Liver (tissue), 9 donors: ENCODE results near the gene HHAT. TPM values are rescaled to one million over a fixed set of nuclear protein-coding genes. Genes with fewer than 3 reads are reported as not detected.

ENCODE experiments used
- DNase-seq: peaks from one replicate; pipeline ENCODE4 v3.0.0-alpha.2; 2017; ENCODE audit warnings: low spot score
- H3K27ac ChIP-seq, 2 donors: one replicate each; pipeline ENCODE4 v1.7.0; 2013; ENCODE audit warnings: inconsistent platforms in 2 of 2, low read length in 2 of 2, control low read depth in 1 of 2, low read depth in 1 of 2, mild to moderate bottlenecking in 1 of 2
- H3K27me3 ChIP-seq, 4 donors: one replicate each; pipeline versions ENCODE4 v1.6.1 to v1.7.0; 2013; ENCODE audit warnings: low read length in 3 of 4, inconsistent platforms in 1 of 4, mild to moderate bottlenecking in 1 of 4, moderate library complexity in 1 of 4; ENCODE audit not compliant: control insufficient read depth in 4 of 4, insufficient read depth in 4 of 4
- H3K36me3 ChIP-seq, 4 donors: one replicate each; pipeline versions ENCODE4 v1.6.1 to v1.7.0; 2013; ENCODE audit warnings: low read length in 3 of 4, mild to moderate bottlenecking in 3 of 4, low read depth in 1 of 4, moderate library complexity in 1 of 4; ENCODE audit not compliant: control insufficient read depth in 4 of 4, insufficient read depth in 3 of 4
- H3K4me1 ChIP-seq, 4 donors: one replicate each; pipeline versions ENCODE4 v1.6.1 to v1.7.0; 2013; ENCODE audit warnings: low read length in 3 of 4, mild to moderate bottlenecking in 3 of 4, moderate library complexity in 1 of 4; ENCODE audit not compliant: control insufficient read depth in 4 of 4, insufficient read depth in 4 of 4
- H3K4me3 ChIP-seq, 3 donors: one replicate each; pipeline versions ENCODE4 v1.6.1 to v1.7.0; 2013; ENCODE audit warnings: low read length in 3 of 3, control low read depth in 1 of 3, low read depth in 1 of 3, mild to moderate bottlenecking in 1 of 3
- H3K9ac ChIP-seq, 2 donors: one replicate each; pipeline ENCODE4 v1.7.0; 2013; ENCODE audit warnings: low read length in 2 of 2, mild to moderate bottlenecking in 2 of 2, moderate library complexity in 2 of 2, control low read depth in 1 of 2, low read depth in 1 of 2
- H3K9me3 ChIP-seq, 4 donors: one replicate each; pipeline versions ENCODE4 v1.6.1 to v1.7.0; 2013; ENCODE audit warnings: low read length in 3 of 4; ENCODE audit not compliant: control insufficient read depth in 4 of 4
- ATF3 ChIP-seq: IDR thresholded peaks from 2 replicates; pipeline ENCODE4 v1.6.1; 2016; ENCODE audit warnings: antibody characterized with exemption
- CTCF ChIP-seq: fragments of 150-350 bp; IDR thresholded peaks from 2 replicates; pipeline ENCODE4 v1.5.1; 2017; ENCODE audit warnings: improper control_type of control experiment, low read depth, low read length; ENCODE audit not compliant: missing input control
- EGR1 ChIP-seq, 2 donors: IDR thresholded peaks; 2 replicates each; pipeline ENCODE4 v1.6.1; 2016 to 2018; ENCODE audit warnings: antibody characterized with exemption in 2 of 2, low read depth in 2 of 2
- FOXA1 ChIP-seq: IDR thresholded peaks from 2 replicates; pipeline ENCODE4 v1.6.1; 2016; ENCODE audit warnings: antibody characterized with exemption
- FOXA2 ChIP-seq: IDR thresholded peaks from 2 replicates; pipeline ENCODE4 v1.6.1; 2016; ENCODE audit warnings: antibody characterized with exemption
- GABPA ChIP-seq, 2 donors: IDR thresholded peaks in 1 of 2; conservative IDR thresholded peaks in 1 of 2; 2 replicates each; pipeline ENCODE4 v1.6.1; 2016; ENCODE audit warnings: antibody characterized with exemption in 2 of 2, mild to moderate bottlenecking in 1 of 2, moderate library complexity in 1 of 2
- HNF4A ChIP-seq, 2 donors: conservative IDR thresholded peaks; 2 replicates each; pipeline ENCODE4 v1.6.1; 2016; ENCODE audit warnings: antibody characterized with exemption in 2 of 2, mild to moderate bottlenecking in 2 of 2
- HNF4G ChIP-seq: IDR thresholded peaks from 2 replicates; pipeline ENCODE4 v1.6.1; 2016; ENCODE audit warnings: antibody characterized with exemption
- JUND ChIP-seq, 2 donors: IDR thresholded peaks; 2 replicates each; pipeline ENCODE4 v1.6.1; 2016; ENCODE audit warnings: antibody characterized with exemption in 2 of 2
- MAX ChIP-seq: IDR thresholded peaks from 2 replicates; pipeline ENCODE4 v1.6.1; 2016; ENCODE audit warnings: antibody characterized with exemption
- NR2F2 ChIP-seq: IDR thresholded peaks from 2 replicates; pipeline ENCODE4 v1.6.1; 2016; ENCODE audit warnings: antibody characterized with exemption
- RAD21 ChIP-seq, 2 donors: IDR thresholded peaks; 2 replicates each; pipeline ENCODE4 v1.6.1; 2016; ENCODE audit warnings: antibody characterized with exemption in 2 of 2, mild to moderate bottlenecking in 2 of 2
- REST ChIP-seq: IDR thresholded peaks from 2 replicates; pipeline ENCODE4 v1.6.1; 2016; ENCODE audit warnings: antibody characterized with exemption, mild to moderate bottlenecking
- RXRA ChIP-seq, 2 donors: IDR thresholded peaks; 2 replicates each; pipeline ENCODE4 v1.6.1; 2017 to 2018; ENCODE audit warnings: antibody characterized with exemption in 2 of 2, mild to moderate bottlenecking in 1 of 2
- TAF1 ChIP-seq: conservative IDR thresholded peaks from 2 replicates; pipeline ENCODE4 v1.6.1; 2016; ENCODE audit warnings: antibody characterized with exemption, mild to moderate bottlenecking
- YY1 ChIP-seq: IDR thresholded peaks from 2 replicates; pipeline ENCODE4 v1.6.1; 2016; ENCODE audit warnings: antibody characterized with exemption, mild to moderate bottlenecking
- ZBTB33 ChIP-seq: IDR thresholded peaks from 2 replicates; pipeline ENCODE4 v1.6.1; 2016; ENCODE audit warnings: antibody characterized with exemption
- WGBS: extraction: QIAGEN DNeasy Blood & Tissue Kit; methylation state at CpG from one replicate; pipeline ENCODE4 v1.1.7; 2013; 5-methylcytosine and 5-hydroxymethylcytosine counted together
- polyA plus RNA-seq, 2 donors: library from polyadenylated mRNA; stranded (reverse) in 1 of 2; unstranded in 1 of 2; fragments of 200-250 nt in 1 of 2; fragments of >200 nt in 1 of 2; fragmentation: Nextera tagmentation in 1 of 2; extraction: Ambion mirVana in 1 of 2; gene quantifications; one replicate each; pipeline versions ENCODE4 v1.2.1 to v1.2.3, GENCODE V29; 2013 to 2015
- total RNA-seq, 2 donors: library from RNA; depleted of rRNA; stranded (reverse); fragments of >200 nt; gene quantifications; one replicate each; pipeline ENCODE4 v1.2.3, GENCODE V29; 2014
- donor health status: healthy.
- donor health status: healthy.
- donor health status: healthy.
- donor health status: healthy.
- donor health status: healthy.

Gene HHAT
- total and polyA plus RNA-seq, 4 donors, result 1.3 to 2.2 (median 1.6) TPM

- no peak for TF ChIP-seq HNF4G
- no peak for TF ChIP-seq JUND (IDR thresholded peaks at IDR 0.05)
- no peak for TF ChIP-seq CTCF
- no peak for TF ChIP-seq ATF3
- WGBS, result 84% methylated on average over 2 of the region's 2 CpGs
- no peak for DNase-seq
Observed at GRCh38 chr1:210646258-210646616, 317.5 kb downstream of the HHAT start.

GRCh38 chr1:210647406-210648333, 319.0 kb downstream of the HHAT start:
- Histone ChIP-seq H3K27me3 (no peaks in the 10 kb centered on the region), H3K9ac (no peak overlapping the region), H3K36me3 (no peaks in the 10 kb centered on the region), H3K9me3 (no peaks in the 10 kb centered on the region), H3K27ac (no peak overlapping the region), H3K4me3 (no peak overlapping the region), H3K4me1 (peaks cover 0 to 2% (median 0%) of the 10 kb centered on the region in 4 donors)
- TF ChIP-seq REST, result no peak
- TF ChIP-seq FOXA2, result no peak
- no peak for TF ChIP-seq CTCF
- no peak for TF ChIP-seq FOXA1
- no peak for TF ChIP-seq GABPA (IDR thresholded peaks at IDR 0.05 in 1 of 2, conservative IDR thresholded peaks at IDR 0.05 in 1 of 2)
- no peak for TF ChIP-seq YY1
- no peak for TF ChIP-seq RXRA (IDR thresholded peaks at IDR 0.05)
- TF ChIP-seq JUND (IDR thresholded peaks at IDR 0.05), result no peak
- no peak for TF ChIP-seq HNF4G
- no peak for TF ChIP-seq ATF3
- no peak for TF ChIP-seq TAF1
- TF ChIP-seq RAD21 (IDR thresholded peaks at IDR 0.05), result no peak
- no peak for TF ChIP-seq HNF4A (conservative IDR thresholded peaks at IDR 0.05)
- no peak for TF ChIP-seq EGR1 (IDR thresholded peaks at IDR 0.05; ENCODE audit: low read depth in 2 of 2)
- no peak for TF ChIP-seq ZBTB33
- no peak for TF ChIP-seq NR2F2
- TF ChIP-seq MAX, result no peak
- DNase-seq, result no peak
- 89% methylated on average over 6 of the region's 6 CpGs for WGBS

More at GRCh38 chr1:210646258-210646616, 317.5 kb downstream of the HHAT start:
- no peak overlapping the region for H3K9ac ChIP-seq
- H3K4me3 ChIP-seq, result no peak overlapping the region
- H3K27ac ChIP-seq, result no peak overlapping the region
- H3K36me3 ChIP-seq, result no peaks in the 10 kb centered on the region
- no peaks in the 10 kb centered on the region for H3K27me3 ChIP-seq
- H3K4me1 ChIP-seq, result peaks cover 0 to 2% (median 0%) of the 10 kb centered on the region in 4 donors
- H3K9me3 ChIP-seq, result no peaks in the 10 kb centered on the region
